ENCODE results near the gene SHANK1.

Gene SHANK1

GRCh38 chr19:50667759-50668231, 51.8 kb downstream of the SHANK1 start:
- no peak for TF ChIP-seq CTCF (IDR thresholded peaks at IDR 0.05; ENCODE audit: low read depth, low read length, missing control alignments)
- Histone ChIP-seq H3K4me3 (ENCODE audit: low read depth, low read length) (no peak overlapping the region), H3K27ac (no peak overlapping the region), H3K27me3 (replicated peaks) (peaks cover 36% of the 10 kb centered on the region), H3K36me3 (replicated peaks) (no peaks in the 10 kb centered on the region)
- DNase-seq, result no peak
- in situ Hi-C loops (cut with HindIII; ENCODE audit: low pct_ligation_motif_present, low sequenced_read_pairs), result no loop called here

- no peak for DNase-seq
- Histone ChIP-seq H3K4me3 (ENCODE audit: low read depth, low read length) (no peak overlapping the region), H3K27me3 (replicated peaks) (peaks cover 36% of the 10 kb centered on the region), H3K36me3 (replicated peaks) (no peaks in the 10 kb centered on the region), H3K27ac (no peak overlapping the region)
- TF ChIP-seq CTCF (IDR thresholded peaks at IDR 0.05; ENCODE audit: low read depth, low read length, missing control alignments), result no peak
- in situ Hi-C loops (cut with HindIII; ENCODE audit: low pct_ligation_motif_present, low sequenced_read_pairs), result no loop called here
These were observed 52.3 kb downstream of the SHANK1 start for GRCh38 chr19:50667177-50667758.

- TF ChIP-seq CTCF (IDR thresholded peaks at IDR 0.05; ENCODE audit: low read depth, low read length, missing control alignments), result no peak
- H3K27me3 ChIP-seq (replicated peaks), result peaks cover 36% of the 10 kb centered on the region
- H3K36me3 ChIP-seq (replicated peaks), result no peaks in the 10 kb centered on the region
- in situ Hi-C loops (cut with HindIII; ENCODE audit: low pct_ligation_motif_present, low sequenced_read_pairs), result no loop called here
- H3K27ac ChIP-seq, result no peak overlapping the region
- no peak for DNase-seq
- no peak overlapping the region for H3K4me3 ChIP-seq (ENCODE audit: low read depth, low read length)
These were observed 53.0 kb downstream of the SHANK1 start for GRCh38 chr19:50666346-50667176.

DNA sequence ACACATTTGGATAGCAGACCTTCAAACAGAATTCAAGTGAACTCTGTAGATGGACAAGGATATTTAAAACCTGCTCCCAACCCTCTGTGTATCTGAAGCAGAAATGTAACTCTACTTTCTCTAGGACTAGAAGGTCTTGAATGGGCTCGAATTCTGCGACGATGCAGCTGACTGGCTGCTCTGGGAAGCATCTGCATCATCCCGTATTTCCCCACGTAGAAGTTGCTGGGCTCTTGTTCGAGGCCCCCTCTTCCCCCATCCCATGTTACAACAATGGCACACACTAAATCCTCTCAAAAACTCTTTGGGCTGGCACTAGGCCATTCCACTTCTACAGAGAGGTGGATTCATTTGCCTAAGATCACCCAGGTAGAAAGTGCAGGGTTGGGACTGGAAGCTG, 55.4 kb downstream of the SHANK1 start:
- in situ Hi-C loops (cut with HindIII; ENCODE audit: low pct_ligation_motif_present, low sequenced_read_pairs), result no loop called here
- Histone ChIP-seq H3K27me3 (replicated peaks) (peaks cover 28% of the 10 kb centered on the region), H3K27ac (no peak overlapping the region), H3K4me3 (ENCODE audit: low read depth, low read length) (no peak overlapping the region), H3K36me3 (replicated peaks) (no peaks in the 10 kb centered on the region)
- TF ChIP-seq CTCF (IDR thresholded peaks at IDR 0.05; ENCODE audit: low read depth, low read length, missing control alignments), result no peak
- no peak for DNase-seq

GRCh38 chr19:50663482-50663790, 56.2 kb downstream of the SHANK1 start:
- TF ChIP-seq CTCF (IDR thresholded peaks at IDR 0.05; ENCODE audit: low read depth, low read length, missing control alignments), result peak; percentile 5
- no peaks in the 10 kb centered on the region for H3K36me3 ChIP-seq (replicated peaks)
- H3K27me3 ChIP-seq (replicated peaks), result peaks cover 22% of the 10 kb centered on the region
- DNase-seq, result no peak
- no peak overlapping the region for H3K27ac ChIP-seq
- H3K4me3 ChIP-seq (ENCODE audit: low read depth, low read length), result no peak overlapping the region
- in situ Hi-C loops (cut with HindIII; ENCODE audit: low pct_ligation_motif_present, low sequenced_read_pairs), result no loop called here

All from brain microvascular endothelial cell (primary cell).